GM23338 (cell line): ENCODE results near the gene SYNE1. TPM values are rescaled to one million over a fixed set of nuclear protein-coding genes. Genes with fewer than 3 reads are reported as not detected.

ENCODE experiments used
- ATAC-seq: fragments of 200-7000 bp; cut with Tn5 transposase; 3 replicates; pipeline ENCODE4 v1.9.1; 2020
- DNase-seq: peaks from one replicate; pipeline ENCODE4 v3.0.0-alpha.2; 2015; ENCODE audit warnings: low spot score
- H2AFZ ChIP-seq: fragments of 200-600 bp; sonication (generic); 2 replicates; pipeline ENCODE4 v1.8.0; 2016; ENCODE audit warnings: antibody characterized with exemption, mild to moderate bottlenecking, moderate library complexity
- H3F3A ChIP-seq: fragments of 200-600 bp; sonication (generic); replicated peaks from 2 replicates; pipeline ENCODE4 v1.8.0; 2017; ENCODE audit warnings: antibody characterized with exemption, mixed run types, low read depth
- H3K27ac ChIP-seq: fragments of 200-600 bp; sonication (generic); 2 replicates; pipeline ENCODE4 v1.6.1; 2016; ENCODE audit warnings: low read depth
- H3K27me3 ChIP-seq: fragments of 200-600 bp; sonication (generic); 2 replicates; pipeline ENCODE4 v1.8.0; 2016; ENCODE audit warnings: mild to moderate bottlenecking, mixed run types, moderate library complexity; ENCODE audit not compliant: insufficient read depth
- H3K36me3 ChIP-seq: fragments of 200-600 bp; sonication (generic); 2 replicates; pipeline ENCODE4 v1.8.0; 2016; ENCODE audit warnings: mild to moderate bottlenecking; ENCODE audit not compliant: insufficient read depth
- H3K4me1 ChIP-seq: fragments of 200-600 bp; sonication (generic); 2 replicates; pipeline ENCODE4 v1.8.0; 2016; ENCODE audit warnings: mild to moderate bottlenecking, moderate library complexity; ENCODE audit not compliant: insufficient read depth
- H3K4me2 ChIP-seq: fragments of 200-600 bp; sonication (generic); 2 replicates; pipeline ENCODE4 v1.7.1; 2017; ENCODE audit warnings: mixed run types
- H3K4me3 ChIP-seq: fragments of 200-600 bp; sonication (generic); 2 replicates; pipeline ENCODE4 v1.6.1; 2016; ENCODE audit warnings: mixed run types
- H3K79me2 ChIP-seq: fragments of 200-600 bp; sonication (generic); replicated peaks from 2 replicates; pipeline ENCODE4 v1.8.0; 2017; ENCODE audit warnings: mild to moderate bottlenecking; ENCODE audit not compliant: insufficient read depth
- H3K9me2 ChIP-seq: fragments of 200-600 bp; sonication (generic); 2 replicates; pipeline ENCODE4 v1.8.0; 2017; ENCODE audit not compliant: insufficient read depth
- H4K20me1 ChIP-seq: fragments of 200-600 bp; sonication (generic); replicated peaks from 2 replicates; pipeline ENCODE4 v1.8.0; 2017; ENCODE audit warnings: mild to moderate bottlenecking; ENCODE audit not compliant: insufficient read depth
- H3K27ac Mint-ChIP-seq: 2 replicates; pipeline ENCODE4 v1.8.0; 2020; ENCODE audit warnings: inconsistent platforms, mild to moderate bottlenecking, moderate library complexity, mixed read lengths
- H3K27me3 Mint-ChIP-seq: 3 replicates; pipeline ENCODE4 v1.8.0; 2022; ENCODE audit warnings: low read depth, mild to moderate bottlenecking, moderate library complexity, mixed read lengths, inconsistent platforms; ENCODE audit not compliant: insufficient read depth, poor library complexity
- H3K36me3 Mint-ChIP-seq: 3 replicates; pipeline ENCODE4 v1.8.0; 2021; ENCODE audit warnings: low read depth, mild to moderate bottlenecking, inconsistent platforms, moderate library complexity, mixed read lengths
- H3K4me1 Mint-ChIP-seq: 3 replicates; pipeline ENCODE4 v1.8.0; 2020; ENCODE audit warnings: mild to moderate bottlenecking, inconsistent platforms, mixed read lengths
- H3K4me3 Mint-ChIP-seq: 3 replicates; pipeline ENCODE4 v1.8.0; 2021; ENCODE audit warnings: moderate library complexity, mild to moderate bottlenecking, inconsistent platforms, mixed read lengths
- H3K9me3 Mint-ChIP-seq: 3 replicates; pipeline ENCODE4 v1.8.0; 2020; ENCODE audit warnings: moderate library complexity, mild to moderate bottlenecking, inconsistent platforms, mixed read lengths
- CREB1 ChIP-seq: fragments of 250-450 bp; sonication (Bioruptor Pico); IDR thresholded peaks from 2 replicates; pipeline ENCODE4 v1.5.0; 2020; ENCODE audit warnings: low read depth, mild to moderate bottlenecking, moderate library complexity
- EZH2 ChIP-seq: fragments of 200-600 bp; sonication (generic); IDR thresholded peaks from one replicate; pipeline ENCODE4 v1.8.0; 2017; ENCODE audit warnings: antibody characterized with exemption, mild to moderate bottlenecking, low read depth; ENCODE audit not compliant: unreplicated experiment
- EZH2phosphoT487 ChIP-seq: fragments of 200-600 bp; sonication (generic); IDR thresholded peaks from one replicate; pipeline ENCODE4 v1.8.1; 2018; ENCODE audit warnings: antibody characterized with exemption; ENCODE audit not compliant: unreplicated experiment
- JUNB ChIP-seq: IDR thresholded peaks from one replicate; pipeline ENCODE4 v1.6.1; 2016; ENCODE audit warnings: antibody characterized with exemption; ENCODE audit not compliant: unreplicated experiment
- ZNF331 ChIP-seq: fragments of 250-450 bp; sonication (Bioruptor Pico); IDR thresholded peaks from 2 replicates; pipeline ENCODE4 v1.5.0; 2020; ENCODE audit warnings: low read depth, mild to moderate bottlenecking, moderate library complexity
- polyA plus RNA-seq: library from polyadenylated mRNA; unstranded; fragments of >200 nt; fragmentation: Nextera tagmentation; extraction: Ambion mirVana; gene quantifications from 2 replicates; pipeline ENCODE4 v1.2.1, GENCODE V29; 2016
- total RNA-seq: library from RNA; depleted of rRNA; stranded (reverse); fragments of >200 nt; shearing (Covaris generic); gene quantifications from 2 replicates; pipeline ENCODE4 v1.2.3, GENCODE V29; 2014
- TF ChIP-seq, protein P1 (sequence below): fragments of 250-450 bp; sonication (Bioruptor Pico); IDR thresholded peaks from 2 replicates; pipeline ENCODE4 v1.5.0; 2020; ENCODE audit warnings: mild to moderate bottlenecking, moderate library complexity
- TF ChIP-seq, protein P2 (sequence below): IDR thresholded peaks from one replicate; pipeline ENCODE4 v1.6.1; 2018; ENCODE audit warnings: antibody characterized with exemption; ENCODE audit not compliant: unreplicated experiment
- TF ChIP-seq, protein P3 (sequence below), 2 experiments: fragments of 200-600 bp in 1 of 2; sonication (generic) in 1 of 2; conservative IDR thresholded peaks; 2 replicates each; pipeline versions ENCODE4 v1.5.1 to v1.6.1; 2016 to 2017; ENCODE audit warnings: antibody characterized with exemption in 2 of 2, low read depth in 2 of 2, mild to moderate bottlenecking in 2 of 2, moderate library complexity in 1 of 2

SYNE1 gene
- total and polyA plus RNA-seq, 2 experiments from 2014 or later: 3.9 to 13.6 TPM

DNA sequence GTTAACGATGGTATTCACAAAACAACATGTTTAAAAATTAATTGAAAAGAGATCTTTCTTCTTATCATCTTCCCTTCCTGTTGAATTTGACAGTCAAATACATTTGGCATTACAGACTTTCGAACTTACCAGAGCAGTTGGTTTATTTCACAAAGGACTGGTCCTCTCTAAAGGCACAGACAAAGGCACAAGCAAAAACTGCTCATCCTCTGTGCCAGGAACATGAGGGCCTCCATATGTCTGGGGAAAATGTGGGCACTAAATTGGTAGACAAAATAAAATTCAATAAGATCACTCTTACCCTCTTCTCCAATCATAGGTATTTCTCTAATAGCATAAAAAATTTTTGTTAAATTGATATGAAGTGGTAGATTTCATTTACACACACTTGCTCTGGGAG is 40.4 kb downstream of the SYNE1 start (continued):
- TF ChIP-seq, protein P1, sequence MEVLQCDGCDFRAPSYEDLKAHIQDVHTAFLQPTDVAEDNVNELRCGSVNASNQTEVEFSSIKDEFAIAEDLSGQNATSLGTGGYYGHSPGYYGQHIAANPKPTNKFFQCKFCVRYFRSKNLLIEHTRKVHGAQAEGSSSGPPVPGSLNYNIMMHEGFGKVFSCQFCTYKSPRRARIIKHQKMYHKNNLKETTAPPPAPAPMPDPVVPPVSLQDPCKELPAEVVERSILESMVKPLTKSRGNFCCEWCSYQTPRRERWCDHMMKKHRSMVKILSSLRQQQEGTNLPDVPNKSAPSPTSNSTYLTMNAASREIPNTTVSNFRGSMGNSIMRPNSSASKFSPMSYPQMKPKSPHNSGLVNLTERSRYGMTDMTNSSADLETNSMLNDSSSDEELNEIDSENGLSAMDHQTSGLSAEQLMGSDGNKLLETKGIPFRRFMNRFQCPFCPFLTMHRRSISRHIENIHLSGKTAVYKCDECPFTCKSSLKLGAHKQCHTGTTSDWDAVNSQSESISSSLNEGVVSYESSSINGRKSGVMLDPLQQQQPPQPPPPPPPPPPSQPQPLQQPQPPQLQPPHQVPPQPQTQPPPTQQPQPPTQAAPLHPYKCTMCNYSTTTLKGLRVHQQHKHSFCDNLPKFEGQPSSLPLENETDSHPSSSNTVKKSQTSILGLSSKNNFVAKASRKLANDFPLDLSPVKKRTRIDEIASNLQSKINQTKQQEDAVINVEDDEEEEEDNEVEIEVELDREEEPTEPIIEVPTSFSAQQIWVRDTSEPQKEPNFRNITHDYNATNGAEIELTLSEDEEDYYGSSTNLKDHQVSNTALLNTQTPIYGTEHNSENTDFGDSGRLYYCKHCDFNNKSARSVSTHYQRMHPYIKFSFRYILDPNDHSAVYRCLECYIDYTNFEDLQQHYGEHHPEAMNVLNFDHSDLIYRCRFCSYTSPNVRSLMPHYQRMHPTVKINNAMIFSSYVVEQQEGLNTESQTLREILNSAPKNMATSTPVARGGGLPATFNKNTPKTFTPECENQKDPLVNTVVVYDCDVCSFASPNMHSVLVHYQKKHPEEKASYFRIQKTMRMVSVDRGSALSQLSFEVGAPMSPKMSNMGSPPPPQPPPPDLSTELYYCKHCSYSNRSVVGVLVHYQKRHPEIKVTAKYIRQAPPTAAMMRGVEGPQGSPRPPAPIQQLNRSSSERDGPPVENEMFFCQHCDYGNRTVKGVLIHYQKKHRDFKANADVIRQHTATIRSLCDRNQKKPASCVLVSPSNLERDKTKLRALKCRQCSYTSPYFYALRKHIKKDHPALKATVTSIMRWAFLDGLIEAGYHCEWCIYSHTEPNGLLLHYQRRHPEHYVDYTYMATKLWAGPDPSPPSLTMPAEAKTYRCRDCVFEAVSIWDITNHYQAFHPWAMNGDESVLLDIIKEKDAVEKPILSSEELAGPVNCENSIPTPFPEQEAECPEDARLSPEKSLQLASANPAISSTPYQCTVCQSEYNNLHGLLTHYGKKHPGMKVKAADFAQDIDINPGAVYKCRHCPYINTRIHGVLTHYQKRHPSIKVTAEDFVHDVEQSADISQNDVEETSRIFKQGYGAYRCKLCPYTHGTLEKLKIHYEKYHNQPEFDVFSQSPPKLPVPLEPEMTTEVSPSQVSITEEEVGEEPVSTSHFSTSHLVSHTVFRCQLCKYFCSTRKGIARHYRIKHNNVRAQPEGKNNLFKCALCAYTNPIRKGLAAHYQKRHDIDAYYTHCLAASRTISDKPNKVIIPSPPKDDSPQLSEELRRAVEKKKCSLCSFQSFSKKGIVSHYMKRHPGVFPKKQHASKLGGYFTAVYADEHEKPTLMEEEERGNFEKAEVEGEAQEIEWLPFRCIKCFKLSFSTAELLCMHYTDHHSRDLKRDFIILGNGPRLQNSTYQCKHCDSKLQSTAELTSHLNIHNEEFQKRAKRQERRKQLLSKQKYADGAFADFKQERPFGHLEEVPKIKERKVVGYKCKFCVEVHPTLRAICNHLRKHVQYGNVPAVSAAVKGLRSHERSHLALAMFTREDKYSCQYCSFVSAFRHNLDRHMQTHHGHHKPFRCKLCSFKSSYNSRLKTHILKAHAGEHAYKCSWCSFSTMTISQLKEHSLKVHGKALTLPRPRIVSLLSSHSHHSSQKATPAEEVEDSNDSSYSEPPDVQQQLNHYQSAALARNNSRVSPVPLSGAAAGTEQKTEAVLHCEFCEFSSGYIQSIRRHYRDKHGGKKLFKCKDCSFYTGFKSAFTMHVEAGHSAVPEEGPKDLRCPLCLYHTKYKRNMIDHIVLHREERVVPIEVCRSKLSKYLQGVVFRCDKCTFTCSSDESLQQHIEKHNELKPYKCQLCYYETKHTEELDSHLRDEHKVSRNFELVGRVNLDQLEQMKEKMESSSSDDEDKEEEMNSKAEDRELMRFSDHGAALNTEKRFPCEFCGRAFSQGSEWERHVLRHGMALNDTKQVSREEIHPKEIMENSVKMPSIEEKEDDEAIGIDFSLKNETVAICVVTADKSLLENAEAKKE: no peak
- TF ChIP-seq, protein P2, sequence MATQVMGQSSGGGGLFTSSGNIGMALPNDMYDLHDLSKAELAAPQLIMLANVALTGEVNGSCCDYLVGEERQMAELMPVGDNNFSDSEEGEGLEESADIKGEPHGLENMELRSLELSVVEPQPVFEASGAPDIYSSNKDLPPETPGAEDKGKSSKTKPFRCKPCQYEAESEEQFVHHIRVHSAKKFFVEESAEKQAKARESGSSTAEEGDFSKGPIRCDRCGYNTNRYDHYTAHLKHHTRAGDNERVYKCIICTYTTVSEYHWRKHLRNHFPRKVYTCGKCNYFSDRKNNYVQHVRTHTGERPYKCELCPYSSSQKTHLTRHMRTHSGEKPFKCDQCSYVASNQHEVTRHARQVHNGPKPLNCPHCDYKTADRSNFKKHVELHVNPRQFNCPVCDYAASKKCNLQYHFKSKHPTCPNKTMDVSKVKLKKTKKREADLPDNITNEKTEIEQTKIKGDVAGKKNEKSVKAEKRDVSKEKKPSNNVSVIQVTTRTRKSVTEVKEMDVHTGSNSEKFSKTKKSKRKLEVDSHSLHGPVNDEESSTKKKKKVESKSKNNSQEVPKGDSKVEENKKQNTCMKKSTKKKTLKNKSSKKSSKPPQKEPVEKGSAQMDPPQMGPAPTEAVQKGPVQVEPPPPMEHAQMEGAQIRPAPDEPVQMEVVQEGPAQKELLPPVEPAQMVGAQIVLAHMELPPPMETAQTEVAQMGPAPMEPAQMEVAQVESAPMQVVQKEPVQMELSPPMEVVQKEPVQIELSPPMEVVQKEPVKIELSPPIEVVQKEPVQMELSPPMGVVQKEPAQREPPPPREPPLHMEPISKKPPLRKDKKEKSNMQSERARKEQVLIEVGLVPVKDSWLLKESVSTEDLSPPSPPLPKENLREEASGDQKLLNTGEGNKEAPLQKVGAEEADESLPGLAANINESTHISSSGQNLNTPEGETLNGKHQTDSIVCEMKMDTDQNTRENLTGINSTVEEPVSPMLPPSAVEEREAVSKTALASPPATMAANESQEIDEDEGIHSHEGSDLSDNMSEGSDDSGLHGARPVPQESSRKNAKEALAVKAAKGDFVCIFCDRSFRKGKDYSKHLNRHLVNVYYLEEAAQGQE: no peak
- no peak for TF ChIP-seq EZH2

DNA sequence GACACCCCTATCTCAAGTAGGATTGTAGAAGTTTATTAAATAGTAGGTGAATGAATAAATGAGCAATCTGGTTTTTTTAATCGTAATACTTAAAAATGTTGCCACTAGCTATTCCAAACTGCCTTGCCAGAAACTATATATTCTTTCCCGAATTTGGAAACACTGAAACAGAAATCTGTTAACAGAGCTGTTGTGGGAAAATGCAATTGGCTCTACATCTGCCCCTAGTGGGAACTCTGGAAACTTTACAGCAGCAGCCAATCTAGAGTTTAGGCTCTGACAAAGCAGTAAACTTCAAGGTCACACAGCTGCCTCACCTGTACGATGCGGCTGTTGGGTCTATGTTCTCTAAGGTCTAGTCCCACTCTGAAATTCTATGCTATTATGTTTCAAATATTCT is 41.7 kb downstream of the SYNE1 start:
- no peaks in the 10 kb centered on the region for H3K4me1 ChIP-seq
- H3K9me2 ChIP-seq: no peaks in the 10 kb centered on the region
- H3K36me3 ChIP-seq: no peaks in the 10 kb centered on the region
- no peaks in the 10 kb centered on the region for H3K27me3 Mint-ChIP-seq
- peaks cover 15% of the 10 kb centered on the region for H3K4me1 Mint-ChIP-seq
- H3K4me2 ChIP-seq: no peak overlapping the region
- no peaks in the 10 kb centered on the region for H3F3A ChIP-seq
- no peak overlapping the region for H3K4me3 ChIP-seq
- no peak overlapping the region for H3K27ac Mint-ChIP-seq
- H3K79me2 ChIP-seq: no peaks in the 10 kb centered on the region
- no peak overlapping the region for H2AFZ ChIP-seq
- TF ChIP-seq, protein P2: no peak
- TF ChIP-seq CREB1 (CRISPR knock-in tag) (no peak), ZNF331 (CRISPR knock-in tag) (no peak), EZH2phosphoT487 (no peak), JUNB (no peak), EZH2 (no peak)
- TF ChIP-seq, protein P3, sequence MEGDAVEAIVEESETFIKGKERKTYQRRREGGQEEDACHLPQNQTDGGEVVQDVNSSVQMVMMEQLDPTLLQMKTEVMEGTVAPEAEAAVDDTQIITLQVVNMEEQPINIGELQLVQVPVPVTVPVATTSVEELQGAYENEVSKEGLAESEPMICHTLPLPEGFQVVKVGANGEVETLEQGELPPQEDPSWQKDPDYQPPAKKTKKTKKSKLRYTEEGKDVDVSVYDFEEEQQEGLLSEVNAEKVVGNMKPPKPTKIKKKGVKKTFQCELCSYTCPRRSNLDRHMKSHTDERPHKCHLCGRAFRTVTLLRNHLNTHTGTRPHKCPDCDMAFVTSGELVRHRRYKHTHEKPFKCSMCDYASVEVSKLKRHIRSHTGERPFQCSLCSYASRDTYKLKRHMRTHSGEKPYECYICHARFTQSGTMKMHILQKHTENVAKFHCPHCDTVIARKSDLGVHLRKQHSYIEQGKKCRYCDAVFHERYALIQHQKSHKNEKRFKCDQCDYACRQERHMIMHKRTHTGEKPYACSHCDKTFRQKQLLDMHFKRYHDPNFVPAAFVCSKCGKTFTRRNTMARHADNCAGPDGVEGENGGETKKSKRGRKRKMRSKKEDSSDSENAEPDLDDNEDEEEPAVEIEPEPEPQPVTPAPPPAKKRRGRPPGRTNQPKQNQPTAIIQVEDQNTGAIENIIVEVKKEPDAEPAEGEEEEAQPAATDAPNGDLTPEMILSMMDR (conservative IDR thresholded peaks at IDR 0.05; ENCODE audit: low read depth in 2 of 2): peak; percentile 49 to 57
- H3K36me3 Mint-ChIP-seq: no peaks in the 10 kb centered on the region
- peak; percentile 92 for ATAC-seq
- peak; percentile 51 for DNase-seq
- no peaks in the 10 kb centered on the region for H3K9me3 Mint-ChIP-seq
- no peak overlapping the region for H3K27ac ChIP-seq
- H3K4me3 Mint-ChIP-seq: no peak overlapping the region
- H4K20me1 ChIP-seq: no peaks in the 10 kb centered on the region
- no peaks in the 10 kb centered on the region for H3K27me3 ChIP-seq
